Natural killer cell (primary cell): ENCODE results near the gene UMAD1. TPM values are rescaled to one million over a fixed set of nuclear protein-coding genes. Genes with fewer than 3 reads are reported as not detected.
A peak's percentile ranks its signal among the peaks of the same experiment; 100 is the strongest.

ENCODE experiments used
- ATAC-seq, 3 donors: fragments of 150-1000 bp in 2 of 3; fragments of 200-7000 bp in 1 of 3; cut with Tn5 transposase; 1 replicate in 1 of 3; 2 replicates in 2 of 3; pipeline ENCODE4 v1.10.0; 2021; ENCODE audit warnings: mild to moderate bottlenecking in 2 of 3, moderate library complexity in 2 of 3
- DNase-seq, 2 donors: peaks; one replicate each; pipeline versions ENCODE4 v3.0.0 to v3.0.0-alpha.2; 2013 to 2021; ENCODE audit warnings: mixed read lengths in 1 of 2
- H3K27ac ChIP-seq: one replicate; pipeline ENCODE4 v1.5.1; 2013; ENCODE audit warnings: mild to moderate bottlenecking, low read length
- H3K27me3 ChIP-seq: one replicate; pipeline ENCODE4 v1.6.1; 2013; ENCODE audit warnings: low read length; ENCODE audit not compliant: control insufficient read depth, insufficient read depth
- H3K36me3 ChIP-seq: one replicate; pipeline ENCODE4 v1.6.1; 2013; ENCODE audit warnings: low read length; ENCODE audit not compliant: control insufficient read depth, insufficient read depth
- H3K4me1 ChIP-seq: one replicate; pipeline ENCODE4 v1.6.1; 2013; ENCODE audit warnings: low read length; ENCODE audit not compliant: control insufficient read depth, insufficient read depth
- H3K4me3 ChIP-seq: one replicate; pipeline ENCODE4 v1.5.1; 2013; ENCODE audit warnings: low read length
- H3K9me3 ChIP-seq: one replicate; pipeline ENCODE4 v1.6.1; 2013; ENCODE audit warnings: low read length; ENCODE audit not compliant: control insufficient read depth, insufficient read depth
- H3K27ac Mint-ChIP-seq, 2 donors: one replicate each; pipeline ENCODE4 v1.8.0; 2022; ENCODE audit warnings: mild to moderate bottlenecking in 2 of 2, mixed read lengths in 2 of 2, moderate library complexity in 1 of 2
- H3K27me3 Mint-ChIP-seq, 2 donors: one replicate each; pipeline ENCODE4 v1.8.0; 2022; ENCODE audit warnings: low read depth in 2 of 2, mixed read lengths in 2 of 2
- H3K36me3 Mint-ChIP-seq: one replicate; pipeline ENCODE4 v1.8.0; 2022; ENCODE audit warnings: mixed read lengths
- H3K4me1 Mint-ChIP-seq, 2 donors: one replicate each; pipeline ENCODE4 v1.8.0; 2022; ENCODE audit warnings: mixed read lengths in 2 of 2
- H3K4me3 Mint-ChIP-seq: one replicate; pipeline ENCODE4 v1.8.0; 2022; ENCODE audit warnings: mild to moderate bottlenecking, moderate library complexity, mixed read lengths
- H3K9me3 Mint-ChIP-seq, 2 donors: one replicate each; pipeline ENCODE4 v1.8.0; 2022; ENCODE audit warnings: mixed read lengths in 2 of 2
- WGBS: methylation state at CpG from one replicate; pipeline ENCODE4 v1.1.7; 2013; ENCODE audit warnings: missing lambda C conversion rate; ENCODE audit not compliant: insufficient coverage; 5-methylcytosine and 5-hydroxymethylcytosine counted together
- intact Hi-C: fragments of 100-400 bp; cut with micrococcal nuclease; formaldehyde crosslinking; loops from one replicate; pipeline ENCODE4 v1.14.2; 2022
- total RNA-seq, 4 donors: library from RNA; stranded (reverse); fragments of 120-200 nt in 1 of 4; gene quantifications; one replicate each; pipeline versions ENCODE4 v1.2.3 to v1.2.4, GENCODE V29; 2013 to 2022
- TF ChIP-seq, protein P1 (sequence below): fragments of 200-600 bp; IDR thresholded peaks from one replicate; pipeline ENCODE4 v1.8.0; 2022; ENCODE audit warnings: antibody characterized with exemption

The UMAD1 gene
- total RNA-seq, 3 donors from 2014 or later (not counting 1 experiment from before 2014, with no cell fraction given) = 12.3 to 16.5 (median 14.6) TPM

DNA sequence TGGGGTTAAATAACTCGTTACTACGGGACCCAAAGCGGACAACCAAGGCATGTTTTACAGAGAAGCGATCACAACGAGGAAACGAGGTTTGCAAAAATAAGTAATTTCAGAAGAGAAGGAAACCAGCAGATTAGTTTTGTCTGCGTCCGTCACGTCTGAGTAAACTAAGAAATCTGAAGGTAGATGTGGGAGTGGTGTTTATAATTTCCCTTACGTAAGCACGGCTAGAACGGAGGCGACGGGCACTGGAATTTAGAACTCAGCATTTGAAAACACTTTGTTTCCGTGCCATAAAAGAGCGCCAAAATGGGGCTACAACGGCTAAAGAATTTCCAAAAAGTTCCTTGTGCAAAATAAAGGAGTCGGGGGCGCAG is 718 bp upstream of the UMAD1 start:
- peak in 2 of 3 donors; percentile 13 to 22 for ATAC-seq
- H3K36me3 ChIP-seq = peaks cover 12% of the 10 kb centered on the region
- TF ChIP-seq, protein P1, sequence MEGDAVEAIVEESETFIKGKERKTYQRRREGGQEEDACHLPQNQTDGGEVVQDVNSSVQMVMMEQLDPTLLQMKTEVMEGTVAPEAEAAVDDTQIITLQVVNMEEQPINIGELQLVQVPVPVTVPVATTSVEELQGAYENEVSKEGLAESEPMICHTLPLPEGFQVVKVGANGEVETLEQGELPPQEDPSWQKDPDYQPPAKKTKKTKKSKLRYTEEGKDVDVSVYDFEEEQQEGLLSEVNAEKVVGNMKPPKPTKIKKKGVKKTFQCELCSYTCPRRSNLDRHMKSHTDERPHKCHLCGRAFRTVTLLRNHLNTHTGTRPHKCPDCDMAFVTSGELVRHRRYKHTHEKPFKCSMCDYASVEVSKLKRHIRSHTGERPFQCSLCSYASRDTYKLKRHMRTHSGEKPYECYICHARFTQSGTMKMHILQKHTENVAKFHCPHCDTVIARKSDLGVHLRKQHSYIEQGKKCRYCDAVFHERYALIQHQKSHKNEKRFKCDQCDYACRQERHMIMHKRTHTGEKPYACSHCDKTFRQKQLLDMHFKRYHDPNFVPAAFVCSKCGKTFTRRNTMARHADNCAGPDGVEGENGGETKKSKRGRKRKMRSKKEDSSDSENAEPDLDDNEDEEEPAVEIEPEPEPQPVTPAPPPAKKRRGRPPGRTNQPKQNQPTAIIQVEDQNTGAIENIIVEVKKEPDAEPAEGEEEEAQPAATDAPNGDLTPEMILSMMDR = no peak
- under 1% methylated on average over 19 of the region's 19 CpGs for WGBS
- peak overlapping the region; percentile 94 to 98 for H3K27ac Mint-ChIP-seq
- H3K4me1 ChIP-seq = peaks cover 11% of the 10 kb centered on the region
- peak in 1 of 2 donors; percentile 83 for DNase-seq
- H3K4me3 Mint-ChIP-seq = peak overlapping the region; percentile 93
- H3K27ac ChIP-seq = peak overlapping the region; percentile 90
- peak overlapping the region; percentile 77 for H3K4me3 ChIP-seq
- no peaks in the 10 kb centered on the region for H3K27me3 Mint-ChIP-seq
- no peaks in the 10 kb centered on the region for H3K9me3 ChIP-seq
- no peaks in the 10 kb centered on the region for H3K27me3 ChIP-seq
- H3K36me3 Mint-ChIP-seq = no peaks in the 10 kb centered on the region
- H3K9me3 Mint-ChIP-seq = no peaks in the 10 kb centered on the region
- peaks cover 26 to 42% of the 10 kb centered on the region in 2 donors for H3K4me1 Mint-ChIP-seq
- intact Hi-C loops = loop anchor here (1.0 to 5.0 kb wide), 5 partner anchors 43 to 493 kb away; partner anchors contain the start of gene C1GALT1

DNA sequence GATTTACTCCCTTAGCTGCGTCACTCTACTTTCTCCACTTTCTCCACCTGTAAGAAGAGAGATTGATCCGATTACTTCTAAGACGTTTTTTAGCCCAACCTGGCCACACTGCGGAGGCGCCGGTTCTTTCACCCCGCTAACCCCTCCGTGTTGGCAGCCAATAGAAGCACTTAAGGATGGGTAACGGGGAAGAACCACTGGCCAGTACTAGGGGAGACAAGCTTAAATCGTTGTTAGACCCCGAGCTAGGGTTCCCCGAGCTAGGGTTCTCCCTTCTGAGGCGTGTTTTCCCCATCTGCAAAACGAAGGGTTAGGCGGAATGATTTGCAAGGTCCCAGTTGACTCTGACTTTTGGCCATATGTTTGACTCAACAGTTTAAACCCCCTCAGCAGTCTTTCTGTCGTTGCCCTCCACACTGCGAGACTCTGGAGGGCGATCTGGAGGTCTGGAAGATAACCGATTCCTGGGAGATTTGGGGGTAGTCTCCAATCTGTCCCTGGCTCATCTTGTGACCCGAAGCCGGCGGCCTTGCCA is 644 bp downstream of the UMAD1 start:
- Mint-ChIP-seq H3K4me3 (peak overlapping the region; percentile 93), H3K27ac (peak overlapping the region; percentile 94 to 98), H3K4me1 (peaks cover 26 to 42% of the 10 kb centered on the region in 2 donors), H3K36me3 (no peaks in the 10 kb centered on the region), H3K9me3 (no peaks in the 10 kb centered on the region), H3K27me3 (no peaks in the 10 kb centered on the region)
- Histone ChIP-seq H3K27me3 (no peaks in the 10 kb centered on the region), H3K4me3 (peak overlapping the region; percentile 77), H3K27ac (peak overlapping the region; percentile 90), H3K9me3 (no peaks in the 10 kb centered on the region), H3K4me1 (peaks cover 11% of the 10 kb centered on the region), H3K36me3 (peaks cover 8% of the 10 kb centered on the region)
- intact Hi-C loops = loop anchor here (1.0 to 5.0 kb wide), 4 partner anchors 44 to 492 kb away; no protein-coding TSS in a partner anchor
- TF ChIP-seq, protein P1 = no peak
- WGBS = 10% methylated on average over 22 of the region's 22 CpGs
- DNase-seq (no peak), ATAC-seq (no peak)

DNA sequence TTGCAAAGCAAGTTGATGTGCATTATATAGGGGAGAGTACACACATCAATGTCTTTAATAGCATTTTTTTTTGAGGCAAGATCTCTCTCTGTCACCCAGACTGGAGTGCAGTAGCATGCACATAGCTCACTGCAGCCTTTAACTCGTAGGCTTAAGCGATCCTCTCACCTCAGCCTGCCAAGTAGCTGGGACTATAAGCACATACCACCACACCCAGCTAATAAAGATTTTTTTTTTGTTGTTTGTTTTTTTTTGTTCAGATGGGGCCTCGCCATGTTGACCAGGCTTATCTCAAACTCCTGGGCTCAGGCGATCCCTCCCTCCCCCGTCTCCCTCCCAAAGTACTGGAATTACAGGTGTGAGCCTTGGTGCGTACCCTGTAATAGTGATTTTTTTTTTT is 1.5 kb downstream of the UMAD1 start:
- WGBS = 96% methylated on average over 4 of the region's 6 CpGs
- Mint-ChIP-seq H3K4me3 (peak overlapping the region; percentile 93), H3K27me3 (no peaks in the 10 kb centered on the region), H3K27ac (peak overlapping the region in 1 of 2 donors; percentile 98), H3K4me1 (peaks cover 26 to 42% of the 10 kb centered on the region in 2 donors), H3K9me3 (no peaks in the 10 kb centered on the region), H3K36me3 (no peaks in the 10 kb centered on the region)
- Histone ChIP-seq H3K4me3 (no peak overlapping the region), H3K9me3 (no peaks in the 10 kb centered on the region), H3K27me3 (no peaks in the 10 kb centered on the region), H3K4me1 (peaks cover 11% of the 10 kb centered on the region), H3K36me3 (peaks cover under 1% of the 10 kb centered on the region), H3K27ac (no peak overlapping the region)
- ATAC-seq (no peak), DNase-seq (no peak)
- intact Hi-C loops = loop anchor here (5.0 kb wide), 1 partner anchor 330 kb away; no protein-coding TSS in a partner anchor
- TF ChIP-seq, protein P1 = no peak
